ENCODE results near the gene FKBP8. TPM values are rescaled to one million over a fixed set of nuclear protein-coding genes. Genes with fewer than 3 reads are reported as not detected.

FKBP8 gene
- polyA plus RNA-seq, 1 donor (not counting 4 experiments of a cell fraction or from before 2014, with no cell fraction given) = 115 TPM

GRCh38 chr19:18551631-18552030 lies 8.3 kb upstream of the FKBP8 start:
- Histone ChIP-seq H2AFZ (ENCODE audit: control insufficient read depth, low read length) (peak overlapping the region; percentile 49), H3K79me2 (ENCODE audit: control insufficient read depth, insufficient read depth, low read length) (no peaks in the 10 kb centered on the region), H3K4me3 (ENCODE audit: control insufficient read depth in 2 of 3, extremely low read depth in 1 of 3, insufficient read depth in 2 of 3, low read depth in 1 of 3, low read length in 3 of 3) (no peak overlapping the region), H3K4me1 (ENCODE audit: control insufficient read depth, extremely low read depth, insufficient read depth, low read length) (no peaks in the 10 kb centered on the region), H3K27ac (ENCODE audit: control insufficient read depth, insufficient read depth, low read length) (no peak overlapping the region), H3K9me3 (ENCODE audit: control insufficient read depth, low read depth, low read length) (no peaks in the 10 kb centered on the region), H3K27me3 (ENCODE audit: control insufficient read depth, extremely low read depth, insufficient read depth, low read length) (no peaks in the 10 kb centered on the region), H4K20me1 (ENCODE audit: control insufficient read depth, extremely low read depth, insufficient read depth, low read length) (no peaks in the 10 kb centered on the region), H3K36me3 (ENCODE audit: control insufficient read depth in 2 of 2, extremely low read depth in 1 of 2, insufficient read depth in 2 of 2, low read length in 2 of 2) (no peaks in the 10 kb centered on the region), H3K9me1 (ENCODE audit: control insufficient read depth, extremely low read depth, insufficient read depth, low read length) (no peaks in the 10 kb centered on the region), H3K4me2 (ENCODE audit: control insufficient read depth, extremely low read depth, insufficient read depth, low read depth, low read length) (no peak overlapping the region), H3K9ac (ENCODE audit: control insufficient read depth, extremely low read depth, insufficient read depth, low read length) (no peak overlapping the region)
- FAIRE-seq = no peak
- dilution Hi-C loops (cut with MboI; ENCODE audit: extremely low pct_ligation_motif_present, low sequenced_read_pairs) = no loop called here
- DNase-seq (ENCODE audit: low read depth, low spot score) = no peak
- TF ChIP-seq EZH2 (IDR thresholded peaks at IDR 0.05; ENCODE audit: low read length) = no peak
- TF ChIP-seq CTCF (optimal IDR thresholded peaks at IDR 0.05 in 1 of 3, IDR thresholded peaks at IDR 0.05 in 1 of 3, conservative IDR thresholded peaks at IDR 0.05 in 1 of 3; ENCODE audit: extremely low read depth in 1 of 3, insufficient read depth in 2 of 3, low read length in 3 of 3) = no peak

DNA sequence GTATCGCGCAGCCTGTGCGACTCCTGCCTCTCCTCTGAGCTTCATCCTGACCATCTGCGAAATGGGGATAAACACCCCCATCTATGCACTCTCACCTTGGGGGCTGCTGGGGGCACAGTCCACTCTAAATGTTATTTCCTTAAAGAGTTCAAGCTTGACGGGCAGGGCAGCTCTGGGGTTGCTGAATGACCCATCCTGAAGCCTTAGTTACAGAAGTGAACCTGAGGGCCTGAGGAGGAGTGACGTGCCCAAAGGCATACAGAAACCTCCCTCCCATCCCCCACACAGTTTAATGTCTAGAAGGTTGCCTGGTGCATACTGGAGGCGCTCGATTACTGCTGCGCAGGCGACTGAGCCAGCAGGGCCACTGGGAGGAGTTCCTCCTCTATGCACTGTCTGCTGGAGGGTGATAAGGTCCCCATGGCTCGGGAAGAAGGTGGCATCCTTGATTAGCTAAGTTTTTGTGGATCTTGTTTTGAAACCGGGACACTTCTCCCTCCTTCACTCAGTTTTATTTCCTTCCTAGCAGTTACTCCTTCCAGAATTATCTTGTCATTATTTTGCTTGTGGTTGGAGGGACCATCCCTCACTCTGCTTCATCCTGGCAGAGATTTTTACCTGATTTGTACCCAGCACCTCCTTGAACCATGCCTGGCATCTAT lies 572 bp upstream of the FKBP8 start:
- peak overlapping the region; percentile 90 for H2AFZ ChIP-seq (ENCODE audit: control insufficient read depth, low read length)
- TF ChIP-seq EZH2 (IDR thresholded peaks at IDR 0.05; ENCODE audit: low read length) (no peak), CTCF (optimal IDR thresholded peaks at IDR 0.05 in 1 of 3, IDR thresholded peaks at IDR 0.05 in 1 of 3, conservative IDR thresholded peaks at IDR 0.05 in 1 of 3; ENCODE audit: extremely low read depth in 1 of 3, insufficient read depth in 2 of 3, low read length in 3 of 3) (peak; percentile 19 to 55 (median 20))
- peak overlapping the region; percentile 86 for H3K4me2 ChIP-seq (ENCODE audit: control insufficient read depth, extremely low read depth, insufficient read depth, low read depth, low read length)
- H3K36me3 ChIP-seq (ENCODE audit: control insufficient read depth in 2 of 2, extremely low read depth in 1 of 2, insufficient read depth in 2 of 2, low read length in 2 of 2) = peaks cover 10 to 13% of the 10 kb centered on the region in 2 experiments
- no peaks in the 10 kb centered on the region for H4K20me1 ChIP-seq (ENCODE audit: control insufficient read depth, extremely low read depth, insufficient read depth, low read length)
- dilution Hi-C loops (cut with MboI; ENCODE audit: extremely low pct_ligation_motif_present, low sequenced_read_pairs) = no loop called here
- H3K27me3 ChIP-seq (ENCODE audit: control insufficient read depth, extremely low read depth, insufficient read depth, low read length) = no peaks in the 10 kb centered on the region
- peaks cover 11% of the 10 kb centered on the region for H3K4me1 ChIP-seq (ENCODE audit: control insufficient read depth, extremely low read depth, insufficient read depth, low read length)
- no peaks in the 10 kb centered on the region for H3K9me1 ChIP-seq (ENCODE audit: control insufficient read depth, extremely low read depth, insufficient read depth, low read length)
- no peak for FAIRE-seq
- peak overlapping the region; percentile 42 to 74 (median 56) for H3K4me3 ChIP-seq (ENCODE audit: control insufficient read depth in 2 of 3, extremely low read depth in 1 of 3, insufficient read depth in 2 of 3, low read depth in 1 of 3, low read length in 3 of 3)
- peak overlapping the region; percentile 50 for H3K9ac ChIP-seq (ENCODE audit: control insufficient read depth, extremely low read depth, insufficient read depth, low read length)
- H3K9me3 ChIP-seq (ENCODE audit: control insufficient read depth, low read depth, low read length) = no peaks in the 10 kb centered on the region
- H3K79me2 ChIP-seq (ENCODE audit: control insufficient read depth, insufficient read depth, low read length) = peaks cover 13% of the 10 kb centered on the region
- peak overlapping the region; percentile 17 for H3K27ac ChIP-seq (ENCODE audit: control insufficient read depth, insufficient read depth, low read length)
- DNase-seq (ENCODE audit: low read depth, low spot score) = peak; percentile 54

Measured in keratinocyte (primary cell).